NCI-H1930 (cell line): ENCODE results near the gene RAB5B.
"Not testable (repeated sequence)": the region's sequence is repeated elsewhere in the genome, so short reads cannot be mapped to it uniquely, and the experiment has no call there.

Experiments
- DNase-seq, 2 experiments: peaks; one replicate each; lab custom pipeline; 2025; lab: John Stamatoyannopoulos, UW

RAB5B gene

GRCh38 chr12:55942055-55942454, 31.8 kb upstream of the RAB5B start:
- DNase-seq: no peak

- no peak for DNase-seq
Measured at GRCh38 chr12:55942577-55943136, 31.2 kb upstream of the RAB5B start.

- DNase-seq: no peak
Measured at GRCh38 chr12:55946553-55946952, 27.3 kb upstream of the RAB5B start.

- no peak for DNase-seq
Measured at GRCh38 chr12:55955344-55955743, 18.5 kb upstream of the RAB5B start.

GRCh38 chr12:55955800-55956508, 17.9 kb upstream of the RAB5B start:
- DNase-seq: no peak

GRCh38 chr12:55957106-55957859, 16.6 kb upstream of the RAB5B start:
- DNase-seq: no peak

- DNase-seq: no peak
Measured at GRCh38 chr12:55963760-55964159, 10.1 kb upstream of the RAB5B start.

- DNase-seq: no peak
Measured at GRCh38 chr12:55965240-55965639, 8.6 kb upstream of the RAB5B start.

- no peak for DNase-seq
Measured at GRCh38 chr12:55965941-55966407, 7.9 kb upstream of the RAB5B start, which contains the start of gene PMEL. Gene PMEL (minus strand): TSS chr12:55966042. CDS start chr12:55966011, 31 bp downstream.

GRCh38 chr12:55966408-55967281, 7.2 kb upstream of the RAB5B start, which contains the start of gene CDK2:
Gene CDK2 (plus strand): TSS chr12:55966830. CDS start chr12:55967009, 179 bp downstream.
- peak; percentile 67 to 76 for DNase-seq

- DNase-seq: no peak
Measured at GRCh38 chr12:55969356-55969755, 4.5 kb upstream of the RAB5B start.

- no peak for DNase-seq
Measured at GRCh38 chr12:55970775-55971174, 3.1 kb upstream of the RAB5B start.

GRCh38 chr12:55972042-55972441, 1.8 kb upstream of the RAB5B start:
- DNase-seq: no peak

GRCh38 chr12:55972456-55972855, 1.4 kb upstream of the RAB5B start:
- DNase-seq: no peak

- no peak for DNase-seq
Measured at GRCh38 chr12:55972911-55973598, 823 bp upstream of the RAB5B start.

- no peak for DNase-seq
Measured at GRCh38 chr12:55974308-55974730, 441 bp downstream of the RAB5B start.

- no peak for DNase-seq
Measured at GRCh38 chr12:55978393-55978792, 4.5 kb downstream of the RAB5B start.

GRCh38 chr12:55979069-55979468, 5.2 kb downstream of the RAB5B start:
- DNase-seq: no peak

GRCh38 chr12:55981882-55982281, 8.0 kb downstream of the RAB5B start:
- not testable (repeated sequence) for DNase-seq

- no peak for DNase-seq
Measured at GRCh38 chr12:55982319-55982936, 8.6 kb downstream of the RAB5B start.
